Measurements from ENCODE around the gene SLC22A14.

GRCh38 chr3:38275658-38276057, 6.4 kb upstream of the SLC22A14 start:
- TF ChIP-seq POLR2AphosphoS5 (IDR thresholded peaks at IDR 0.05; ENCODE audit: low read depth) = no peak
- no peak for TF ChIP-seq CTCF (IDR thresholded peaks at IDR 0.05; ENCODE audit: insufficient read depth, low read length)
- TF ChIP-seq REST (IDR thresholded peaks at IDR 0.05; ENCODE audit: insufficient replicate concordance, low read depth) = no peak
- TF ChIP-seq GABPA (IDR thresholded peaks at IDR 0.05; ENCODE audit: low read depth) = no peak
